NCI-H2196 treated with DMSO at 0.1 percent for 48 hours (cell line): ENCODE results near the gene USP13.
"Not testable (repeated sequence)": the region's sequence is repeated elsewhere in the genome, so short reads cannot be mapped to it uniquely, and the experiment has no call there.

Experiments
- DNase-seq: peaks from one replicate; lab custom pipeline; 2025; ENCODE audit not compliant: unreplicated experiment; lab: John Stamatoyannopoulos, UW

The USP13 gene, protein sequence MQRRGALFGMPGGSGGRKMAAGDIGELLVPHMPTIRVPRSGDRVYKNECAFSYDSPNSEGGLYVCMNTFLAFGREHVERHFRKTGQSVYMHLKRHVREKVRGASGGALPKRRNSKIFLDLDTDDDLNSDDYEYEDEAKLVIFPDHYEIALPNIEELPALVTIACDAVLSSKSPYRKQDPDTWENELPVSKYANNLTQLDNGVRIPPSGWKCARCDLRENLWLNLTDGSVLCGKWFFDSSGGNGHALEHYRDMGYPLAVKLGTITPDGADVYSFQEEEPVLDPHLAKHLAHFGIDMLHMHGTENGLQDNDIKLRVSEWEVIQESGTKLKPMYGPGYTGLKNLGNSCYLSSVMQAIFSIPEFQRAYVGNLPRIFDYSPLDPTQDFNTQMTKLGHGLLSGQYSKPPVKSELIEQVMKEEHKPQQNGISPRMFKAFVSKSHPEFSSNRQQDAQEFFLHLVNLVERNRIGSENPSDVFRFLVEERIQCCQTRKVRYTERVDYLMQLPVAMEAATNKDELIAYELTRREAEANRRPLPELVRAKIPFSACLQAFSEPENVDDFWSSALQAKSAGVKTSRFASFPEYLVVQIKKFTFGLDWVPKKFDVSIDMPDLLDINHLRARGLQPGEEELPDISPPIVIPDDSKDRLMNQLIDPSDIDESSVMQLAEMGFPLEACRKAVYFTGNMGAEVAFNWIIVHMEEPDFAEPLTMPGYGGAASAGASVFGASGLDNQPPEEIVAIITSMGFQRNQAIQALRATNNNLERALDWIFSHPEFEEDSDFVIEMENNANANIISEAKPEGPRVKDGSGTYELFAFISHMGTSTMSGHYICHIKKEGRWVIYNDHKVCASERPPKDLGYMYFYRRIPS

DNA sequence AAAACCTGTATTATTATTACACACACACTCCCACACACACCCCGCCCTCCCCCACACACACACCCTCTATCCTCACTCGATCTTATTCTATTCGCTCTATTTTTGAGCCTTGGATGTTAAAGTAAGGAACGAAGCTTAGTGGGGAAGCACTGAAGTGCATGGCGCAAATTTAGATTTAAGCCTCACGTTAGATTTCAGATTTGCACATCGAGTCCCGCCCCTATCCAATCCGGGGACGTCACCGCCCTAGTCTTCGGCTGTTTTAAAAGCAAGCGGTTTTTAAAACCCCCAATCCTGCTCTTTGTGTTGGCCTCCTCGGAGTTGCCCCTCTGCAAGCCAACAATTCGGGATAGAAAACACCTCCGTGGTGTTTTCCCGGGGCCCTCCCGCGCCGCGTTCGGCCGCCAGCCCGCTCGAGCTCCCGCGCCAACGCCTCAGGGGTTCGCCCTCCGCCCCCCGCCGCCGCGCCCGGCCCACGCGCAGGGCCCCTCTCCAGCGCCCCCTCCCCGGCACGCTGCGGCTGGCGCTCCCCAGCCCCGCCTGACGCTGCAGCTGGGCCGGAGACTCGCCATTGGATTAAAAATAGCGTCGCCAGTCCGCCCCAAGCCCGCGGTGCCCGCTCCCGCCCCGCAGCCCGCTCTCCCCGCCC lies at the start of gene USP13:
USP13 (plus strand) TSS at position 594 of the 649 bp plus-strand sequence. CDS start 186 bp downstream, outside the sequence.
- peak; percentile 57 for DNase-seq

DNA sequence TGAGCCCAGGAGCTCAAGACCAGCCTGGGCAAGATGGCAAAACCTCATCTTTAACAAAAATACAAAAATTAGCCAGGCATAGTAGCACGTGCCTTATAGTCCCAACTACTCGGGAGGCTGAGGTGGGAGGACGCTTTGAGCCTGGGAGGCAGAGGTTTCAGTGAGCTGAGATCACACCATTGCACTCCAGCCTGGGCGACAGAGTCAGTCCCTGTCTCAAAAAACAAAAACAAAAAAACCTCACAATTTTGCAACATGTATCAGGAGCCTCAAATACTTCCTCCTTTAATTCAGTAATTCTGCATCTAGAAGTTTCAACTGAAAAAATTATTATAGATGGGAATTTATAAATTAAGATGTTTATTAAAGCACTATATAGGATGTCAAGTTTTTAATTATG lies 49.5 kb upstream of the USP13 start:
- DNase-seq: no peak

DNA sequence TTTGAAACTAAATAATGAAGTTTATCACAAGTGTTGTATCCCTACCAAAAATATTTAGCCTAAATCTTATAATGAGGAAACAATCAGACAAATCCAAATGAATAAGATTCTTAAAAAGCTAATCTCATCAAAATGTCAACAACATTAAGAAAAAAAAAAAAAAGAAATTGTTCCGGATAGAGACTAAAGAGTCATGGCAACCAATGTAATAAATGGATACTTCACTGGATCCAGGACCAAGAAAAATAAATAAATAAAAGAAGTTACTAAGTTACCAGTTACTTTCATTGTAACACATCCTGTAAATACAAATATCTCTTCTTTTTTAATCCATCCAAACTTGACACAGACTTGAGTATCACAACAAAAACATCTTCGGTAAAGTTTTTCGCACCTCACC lies 49.0 kb upstream of the USP13 start:
- no peak for DNase-seq

DNA sequence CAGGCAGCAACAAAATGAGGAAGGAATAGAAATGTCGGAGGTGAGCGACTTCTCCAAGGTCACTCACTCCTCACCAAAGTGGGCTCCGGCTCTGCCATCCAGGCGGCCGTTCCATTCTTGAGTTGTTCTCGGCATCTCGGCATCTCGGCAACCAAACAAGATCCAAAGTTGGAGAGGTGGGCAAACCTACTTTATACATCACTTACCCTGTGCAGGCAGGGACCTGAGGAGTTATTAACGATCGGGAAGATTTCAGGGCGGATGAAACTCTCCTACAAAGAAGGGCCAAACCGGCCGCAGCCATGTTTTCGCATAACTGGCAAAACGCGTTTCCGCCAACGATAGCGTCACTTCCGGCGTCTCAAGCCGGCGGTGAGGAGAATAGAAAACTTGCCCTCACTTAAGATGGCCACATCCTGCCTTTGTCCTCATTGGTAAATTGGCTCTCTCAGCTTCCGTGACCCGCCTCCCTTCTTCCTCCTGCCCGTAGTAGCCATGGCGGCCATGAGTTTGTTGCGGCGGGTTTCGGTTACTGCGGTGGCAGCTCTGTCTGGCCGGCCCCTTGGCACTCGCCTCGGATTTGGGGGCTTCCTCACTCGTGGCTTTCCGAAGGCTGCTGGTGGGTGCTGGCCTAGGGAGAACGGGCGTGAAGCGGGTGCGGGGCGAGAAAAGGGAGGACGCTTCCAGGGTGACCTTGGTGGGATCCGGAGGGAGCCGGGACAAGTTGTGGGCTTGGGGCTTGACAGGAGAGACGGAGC lies 48.3 kb upstream of the USP13 start, which contains the start of the genes MRPL47 and NDUFB5:
MRPL47 (minus strand) TSS at position 318 of the 758 bp plus-strand sequence; CDS start at position 304, 14 bp downstream.
NDUFB5 (plus strand) TSS at position 474 of the 758 bp plus-strand sequence; CDS start at position 496, 22 bp downstream.
- peak; percentile 99 for DNase-seq

DNA sequence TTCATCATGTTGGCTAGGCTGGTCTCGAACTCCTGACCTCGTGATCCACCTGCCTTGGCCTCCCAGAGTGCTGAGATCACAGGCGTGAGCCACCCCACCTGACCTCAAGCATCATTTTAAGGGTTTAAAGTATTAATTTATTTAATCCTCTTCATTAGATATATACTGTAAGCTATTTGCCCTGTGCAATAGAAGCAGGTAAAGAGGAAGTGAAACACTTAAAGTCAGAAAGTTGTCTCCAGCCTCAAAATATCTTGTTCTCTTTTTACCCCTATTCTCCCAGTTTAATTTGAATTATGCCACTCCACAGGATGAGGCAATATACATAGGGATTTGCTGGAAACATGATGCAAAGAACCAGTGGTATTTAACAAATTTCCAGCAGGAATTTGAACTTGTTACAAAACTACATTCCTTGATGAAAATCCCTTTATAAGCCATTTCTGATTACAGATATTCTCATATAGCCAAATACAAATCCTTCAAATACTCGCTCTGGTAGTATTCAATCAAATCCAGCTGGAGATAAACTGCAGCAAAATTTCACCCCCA lies 46.2 kb upstream of the USP13 start:
- no peak for DNase-seq

DNA sequence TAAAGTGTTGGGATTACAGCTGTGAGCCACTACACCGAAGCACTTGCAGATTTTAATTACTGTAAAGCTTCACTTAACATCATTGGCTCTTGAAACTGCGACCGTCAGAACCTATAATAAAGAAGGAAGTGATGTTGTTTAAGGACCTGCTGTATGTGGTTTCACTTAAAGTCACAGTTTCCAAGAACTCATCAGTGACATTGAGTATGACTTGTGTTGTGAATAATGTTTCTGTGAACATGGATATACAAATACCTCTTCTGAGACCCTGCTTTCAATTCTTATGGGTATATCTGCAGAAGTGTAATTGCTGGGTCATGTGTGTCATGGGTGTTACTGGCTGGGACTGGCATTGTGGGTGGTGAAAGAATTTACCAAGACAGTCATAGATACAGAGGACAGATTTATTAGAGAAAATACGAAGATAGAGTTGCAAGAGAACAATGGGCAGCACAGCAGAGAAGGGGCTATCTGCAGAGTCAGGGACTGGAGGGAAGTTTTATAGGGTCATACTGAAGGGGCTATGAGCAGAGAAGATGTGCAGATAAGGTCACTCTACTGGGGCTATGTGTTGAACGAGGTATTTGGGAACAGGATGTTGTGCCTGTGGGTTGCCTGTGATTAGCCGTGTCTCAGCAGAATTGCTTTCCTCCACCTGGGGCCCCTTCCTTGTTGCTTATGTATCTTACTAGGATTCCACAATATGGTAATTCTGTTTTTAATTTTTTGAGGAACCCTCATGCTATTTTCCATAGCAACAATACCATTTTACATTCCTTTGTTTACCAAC lies 43.7 kb upstream of the USP13 start:
- DNase-seq: no peak

DNA sequence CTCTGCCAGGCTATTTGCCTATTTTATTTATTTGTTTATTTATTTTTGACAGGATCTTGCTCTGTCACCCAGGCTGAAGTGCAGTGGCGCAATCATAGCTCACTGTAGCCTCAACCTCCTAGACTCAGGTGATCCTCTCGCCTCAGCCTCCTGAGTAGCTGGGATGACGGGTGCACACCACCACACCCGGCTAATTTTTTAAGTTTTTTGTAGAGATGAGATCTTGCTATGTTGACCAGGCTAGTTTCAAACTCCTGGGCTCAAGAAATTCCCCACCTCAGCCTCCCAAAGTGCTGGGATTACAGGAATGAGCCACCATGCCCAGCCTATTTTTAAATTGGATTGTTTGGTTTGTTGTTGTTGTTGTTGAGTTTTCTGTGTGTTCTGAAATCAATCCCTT lies 42.8 kb upstream of the USP13 start:
- DNase-seq: no peak

DNA sequence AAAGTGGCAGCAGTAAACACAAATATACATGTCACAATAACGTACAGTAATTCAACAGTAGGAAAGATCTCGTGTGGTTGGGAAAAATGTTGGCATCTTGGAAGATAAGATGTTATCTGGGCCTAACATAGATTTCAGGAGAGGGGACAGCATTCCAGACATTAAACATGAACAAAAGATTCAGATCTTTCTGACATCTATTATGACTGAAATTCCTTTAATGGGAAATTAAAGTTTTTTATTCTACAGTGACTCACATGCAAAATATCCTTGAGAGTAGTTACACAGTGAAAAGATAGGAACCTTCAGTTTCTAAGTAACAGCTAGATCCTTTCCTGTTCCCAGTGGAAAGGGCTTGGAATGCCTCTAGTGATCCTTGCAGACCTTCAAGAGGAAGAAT lies 39.0 kb upstream of the USP13 start:
- DNase-seq: no peak

DNA sequence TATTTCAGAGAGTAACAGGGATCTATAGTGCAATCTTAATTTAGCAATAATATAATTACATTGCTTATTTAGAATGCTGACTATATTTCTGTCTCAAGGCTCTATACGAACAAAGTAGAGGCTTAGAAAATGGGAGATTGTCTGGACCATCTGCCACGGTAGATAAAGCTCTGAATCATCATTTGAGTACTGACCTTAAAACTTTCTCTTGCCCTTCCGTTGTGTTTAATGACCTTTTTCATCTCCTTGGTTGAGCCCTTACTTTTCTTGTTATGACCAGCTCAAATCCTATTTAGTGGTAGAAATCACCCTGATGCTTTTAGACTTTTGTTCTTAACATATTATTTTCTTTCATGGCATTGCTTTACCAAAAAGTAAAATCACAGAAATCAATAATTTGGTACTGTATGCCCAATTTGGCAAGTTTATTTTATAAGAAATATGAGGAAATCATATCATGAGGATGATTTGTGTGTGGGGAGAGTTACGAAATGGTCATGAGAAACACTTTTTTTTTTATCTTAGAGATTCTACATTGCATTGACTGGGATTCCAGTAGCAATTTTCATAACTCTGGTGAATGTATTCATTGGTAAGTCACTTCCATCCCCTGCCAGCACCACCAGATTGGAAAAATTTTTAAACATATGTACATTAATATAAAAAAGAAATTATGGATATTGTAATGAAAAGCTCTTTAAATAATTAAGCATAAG lies 37.2 kb upstream of the USP13 start:
- no peak for DNase-seq

DNA sequence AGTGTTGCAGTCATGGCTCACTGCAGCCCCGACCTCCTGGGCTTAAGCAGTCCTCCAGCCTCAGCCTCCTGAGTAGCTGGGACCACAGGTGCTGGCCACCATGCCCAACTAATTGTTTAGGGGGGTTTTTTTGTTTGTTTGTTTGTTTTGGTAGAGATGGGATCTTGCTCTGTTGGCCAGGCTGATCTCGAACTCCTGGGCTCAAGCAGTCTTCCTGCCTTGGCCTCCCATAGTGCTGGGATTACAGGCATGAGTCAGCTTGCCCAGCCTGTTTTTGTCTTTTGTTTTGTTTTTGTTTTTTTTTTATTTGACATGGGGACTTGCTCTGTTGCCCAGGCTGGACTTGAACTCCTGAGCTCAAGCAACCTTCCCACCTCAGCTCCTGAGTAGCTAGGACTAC lies 30.8 kb upstream of the USP13 start:
- DNase-seq: no peak

DNA sequence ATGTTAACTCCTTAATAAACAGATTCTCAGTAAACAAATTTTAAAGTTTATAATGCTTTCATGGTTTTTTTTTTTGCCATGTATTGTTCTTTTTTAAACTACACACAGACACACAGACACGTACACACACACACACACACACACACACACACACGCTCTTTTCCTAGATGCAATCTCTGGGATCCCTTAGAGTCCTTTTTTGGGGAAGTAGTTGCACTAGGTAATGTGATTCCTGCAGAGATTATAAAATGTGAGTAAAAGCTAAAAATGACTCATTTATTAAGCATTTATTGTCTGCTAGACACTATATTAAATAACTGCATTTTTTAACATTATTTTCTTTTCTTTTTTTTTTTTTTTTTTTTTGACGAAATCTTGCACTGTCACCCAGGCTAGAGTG lies 28.4 kb upstream of the USP13 start:
- no peak for DNase-seq

DNA sequence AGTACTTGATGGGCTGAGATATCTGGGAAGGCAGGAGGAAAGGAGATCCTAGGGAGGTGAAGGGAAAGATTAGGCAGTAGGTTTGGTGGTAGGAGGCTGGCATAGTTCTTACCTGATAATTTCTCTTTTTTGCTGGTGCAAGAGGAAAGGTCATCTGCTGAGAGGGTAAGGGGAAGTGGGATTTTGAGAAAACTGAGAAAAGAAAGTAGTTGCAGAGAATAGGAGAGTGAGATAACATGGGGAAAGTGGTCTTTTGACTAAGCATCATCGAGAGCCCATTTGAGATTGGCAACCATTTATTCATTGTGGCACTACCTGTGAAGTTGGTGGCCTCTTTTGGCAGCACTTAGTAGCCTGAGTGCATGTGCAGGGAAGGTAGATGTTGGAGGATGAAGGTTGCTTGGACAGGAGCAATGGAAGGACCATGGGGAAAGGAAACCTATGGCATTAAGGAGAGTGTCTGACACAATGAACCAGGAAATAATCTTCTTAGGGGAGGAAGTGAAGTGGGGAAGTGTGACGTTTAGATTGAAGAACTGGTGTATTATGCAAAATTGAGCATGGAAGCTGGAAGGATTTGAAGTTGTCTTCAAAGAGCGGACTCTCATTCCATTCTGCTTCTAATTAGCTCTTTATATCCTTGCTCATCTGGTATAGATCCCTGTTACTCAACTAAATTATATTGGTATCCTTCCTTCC lies 21.9 kb upstream of the USP13 start:
- DNase-seq: no peak

DNA sequence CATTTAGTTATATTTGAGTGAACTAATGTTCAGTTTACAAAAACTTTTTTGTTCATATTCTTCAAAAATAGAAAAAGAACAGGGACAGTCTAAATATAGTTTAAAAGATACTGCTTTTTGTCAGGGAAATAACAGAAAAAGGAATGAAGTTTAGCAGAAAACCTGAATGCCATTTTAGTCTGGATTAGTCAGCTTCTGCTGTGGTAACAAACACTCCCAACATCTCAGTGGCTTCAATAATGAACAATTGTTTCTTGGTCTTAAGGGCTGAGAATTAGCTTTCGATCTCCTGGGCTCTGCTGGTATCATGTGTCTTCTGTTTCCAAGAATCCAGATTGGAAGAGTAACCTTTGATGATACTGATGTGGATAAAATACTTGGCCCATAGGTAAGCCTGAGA lies 12.4 kb upstream of the USP13 start:
- DNase-seq: no peak

DNA sequence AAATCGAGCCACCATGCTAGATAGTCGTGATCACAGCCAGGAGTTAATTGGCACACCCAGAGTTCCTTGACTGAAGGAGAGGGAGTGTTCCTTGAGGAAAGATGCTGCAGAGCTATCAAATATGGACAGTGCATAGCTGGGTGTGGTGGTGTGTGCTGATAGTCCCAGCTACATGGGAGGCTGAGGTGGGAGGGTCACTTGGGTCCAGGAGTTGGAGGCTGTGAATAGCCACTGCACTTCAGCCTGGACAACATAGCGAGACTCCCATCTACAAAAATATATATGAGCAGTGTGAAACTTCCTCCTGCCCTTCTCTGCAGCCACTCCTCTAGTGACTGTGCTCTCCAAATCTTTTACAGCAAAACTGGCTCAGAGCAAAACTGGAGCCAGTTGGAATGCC lies 10.0 kb upstream of the USP13 start:
- no peak for DNase-seq

DNA sequence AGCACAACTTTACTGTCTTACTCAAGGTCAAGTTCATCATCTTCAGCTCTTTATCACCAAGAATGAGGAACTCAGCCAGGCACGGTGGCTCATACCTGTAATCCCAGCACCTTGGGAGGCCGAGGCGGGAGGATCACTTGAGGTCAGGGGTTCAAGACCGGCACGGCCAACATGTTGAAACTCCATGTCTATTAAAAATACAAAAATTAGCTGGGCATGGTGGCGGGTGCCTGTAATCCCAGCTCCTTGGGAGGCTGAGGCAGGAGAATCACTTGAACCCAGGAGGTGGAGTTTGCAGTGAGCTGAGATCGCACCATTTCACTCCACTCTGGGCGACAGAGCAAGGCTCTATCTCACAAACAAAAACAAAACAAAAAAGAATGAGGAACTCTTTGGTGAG lies 9.0 kb upstream of the USP13 start:
- not testable (repeated sequence) for DNase-seq

DNA sequence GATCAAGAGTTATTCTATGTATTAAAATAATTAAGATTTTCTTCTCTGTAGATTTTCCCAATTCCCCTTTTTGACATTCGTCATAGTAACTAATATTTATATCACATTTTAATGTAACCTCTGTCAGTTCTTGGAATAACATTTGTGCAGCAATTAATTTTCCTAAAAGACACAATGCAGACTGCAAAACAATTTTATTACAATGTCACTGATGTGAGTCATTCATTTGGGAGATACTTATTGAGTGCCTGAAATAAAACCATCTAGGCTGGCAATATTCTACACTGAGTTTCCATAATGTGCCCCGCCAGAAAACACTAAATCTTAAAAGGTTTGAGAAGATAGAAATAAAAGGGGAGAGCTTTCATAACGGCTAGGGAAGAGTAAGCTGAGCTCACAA lies 6.7 kb upstream of the USP13 start:
- no peak for DNase-seq

DNA sequence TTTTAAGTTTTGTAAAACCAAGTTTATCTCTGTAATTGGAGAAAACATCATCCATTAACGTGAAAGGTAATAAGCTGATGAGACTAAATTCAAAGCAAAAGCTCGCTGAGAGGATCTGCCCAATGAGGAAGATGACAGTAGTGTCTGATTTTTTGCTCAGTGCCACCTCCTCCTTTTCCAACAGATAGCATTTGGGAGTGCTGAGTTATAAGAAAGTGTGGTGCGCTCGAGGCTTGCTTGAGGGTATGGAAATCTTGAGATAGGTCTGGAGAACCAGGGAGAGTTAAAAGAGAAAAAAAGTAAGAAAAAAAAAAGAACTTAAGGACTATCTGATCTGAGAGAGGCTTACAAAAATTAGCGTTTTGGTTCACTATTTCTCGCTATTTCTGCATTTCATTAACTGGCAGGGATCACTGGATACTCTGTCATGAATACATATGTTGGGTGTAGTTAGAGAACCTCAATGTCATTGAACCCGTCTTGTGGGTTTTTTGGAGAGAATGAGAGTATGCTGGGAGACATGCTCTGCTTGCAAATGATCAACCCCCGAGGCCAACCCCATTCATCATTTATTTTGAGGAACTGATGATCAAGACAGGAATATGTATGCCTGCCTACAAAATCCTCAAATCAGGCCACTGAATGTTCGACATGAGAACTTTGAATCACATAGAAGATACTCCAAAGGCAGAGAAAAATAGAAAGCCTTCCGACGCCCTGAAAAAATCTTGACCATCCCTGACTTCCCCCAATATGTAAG lies 973 bp upstream of the USP13 start:
- no peak for DNase-seq
